Endothelial cell of umbilical vein (primary cell): ENCODE results near the gene COG2.

Source experiments
- CTCF ChIP-seq, 2 donors: IDR thresholded peaks; 1 replicate in 1 of 2; 2 replicates in 1 of 2; pipeline ENCODE4 v1.5.1; 2011; ENCODE audit warnings: low read length in 2 of 2, mild to moderate bottlenecking in 2 of 2, moderate library complexity in 2 of 2, control low read depth in 1 of 2, inconsistent platforms in 1 of 2, low read depth in 1 of 2; ENCODE audit not compliant: insufficient read depth in 1 of 2; ENCODE audit errors: extremely low read depth in 1 of 2
- EZH2 ChIP-seq: IDR thresholded peaks from 2 replicates; pipeline ENCODE4 v1.6.1; 2012; ENCODE audit warnings: borderline replicate concordance, low read depth, mild to moderate bottlenecking, moderate library complexity, low read length, inconsistent platforms; ENCODE audit not compliant: severe bottlenecking
- GATA2 ChIP-seq: IDR thresholded peaks from 2 replicates; pipeline ENCODE4 v1.7.0; 2011; ENCODE audit warnings: low read depth, mild to moderate bottlenecking, moderate library complexity, mixed read lengths, low read length; ENCODE audit not compliant: insufficient read length, insufficient read depth
- MAX ChIP-seq: IDR thresholded peaks from 2 replicates; pipeline ENCODE4 v1.6.1; 2011; ENCODE audit not compliant: insufficient read depth, insufficient read length
- MYC ChIP-seq: IDR thresholded peaks from one replicate; pipeline ENCODE4 v1.6.1; 2011; ENCODE audit warnings: mild to moderate bottlenecking, low read depth, low read length
- POLR2A ChIP-seq: IDR thresholded peaks from 2 replicates; pipeline ENCODE4 v1.6.1; 2012; ENCODE audit warnings: low read depth, mild to moderate bottlenecking, control low read depth, low read length
- POLR2AphosphoS5 ChIP-seq: IDR thresholded peaks from 2 replicates; pipeline ENCODE4 v1.6.1; 2012; ENCODE audit warnings: low read depth, mild to moderate bottlenecking, control low read depth, low read length, moderate library complexity; ENCODE audit not compliant: insufficient read depth

DNA sequence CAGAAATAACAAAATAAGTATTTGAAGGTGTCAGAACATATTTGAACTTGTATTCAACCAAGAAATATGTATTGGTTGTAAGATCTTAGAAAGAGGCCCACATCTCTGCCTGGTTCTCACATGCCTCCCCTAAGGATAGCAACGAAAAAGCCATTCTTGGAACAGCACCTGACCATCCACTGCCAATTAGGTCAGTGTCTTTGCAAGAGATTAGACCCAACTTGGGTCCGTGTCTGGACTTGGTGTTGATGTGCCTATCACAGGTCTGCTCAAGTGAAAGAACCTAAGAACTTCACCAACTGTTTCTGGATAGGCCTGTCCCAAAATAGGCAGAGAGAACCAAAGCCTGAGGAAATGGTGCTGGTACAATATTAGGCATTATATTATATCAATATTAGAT lies 46.0 kb upstream of the COG2 start:
- no peak for TF ChIP-seq GATA2
- no peak for TF ChIP-seq CTCF (IDR thresholded peaks at IDR 0.05; ENCODE audit: extremely low read depth in 1 of 2, insufficient read depth in 1 of 2, low read depth in 1 of 2, low read length in 2 of 2)
- TF ChIP-seq EZH2: no peak
- TF ChIP-seq POLR2A: no peak
- TF ChIP-seq POLR2AphosphoS5: no peak
- TF ChIP-seq MAX: no peak
- TF ChIP-seq MYC: no peak
